ENCODE data around the gene PMVK.

DNA sequence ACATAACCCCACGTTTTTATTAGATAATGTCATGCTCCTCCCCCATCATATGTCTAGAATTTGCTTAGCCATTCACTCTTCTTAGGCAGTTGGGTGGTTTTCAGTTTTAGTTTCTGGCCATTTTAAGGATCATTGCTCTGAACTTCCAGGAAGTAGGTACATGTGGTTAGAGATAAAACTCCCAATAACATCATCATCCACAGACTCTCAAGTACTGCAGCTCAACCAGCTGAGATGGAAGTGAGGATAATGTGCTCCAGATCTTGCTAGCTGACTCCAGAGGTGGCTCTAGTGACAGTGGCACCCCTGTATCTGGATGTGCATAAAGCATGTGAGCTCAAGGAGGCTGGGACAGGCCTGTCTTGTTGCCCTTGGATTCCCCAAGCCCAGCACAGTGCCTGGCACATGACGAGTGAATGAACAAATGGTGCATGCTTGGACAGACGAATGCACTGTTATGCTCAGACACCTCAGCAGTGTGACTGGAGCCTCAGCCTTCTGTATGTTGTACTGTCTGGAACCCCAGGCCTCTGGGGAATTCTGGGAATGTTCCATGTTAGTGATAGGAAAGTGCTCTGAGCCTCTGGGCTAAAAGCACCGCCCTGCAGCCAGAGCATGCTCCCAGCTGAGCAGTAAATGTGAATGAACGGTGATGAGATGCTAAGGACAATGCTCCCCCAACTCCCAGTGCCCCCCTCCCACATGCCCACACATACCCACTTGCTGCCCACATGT lies 50.1 kb downstream of the PMVK start:
- TF ChIP-seq, protein P1, sequence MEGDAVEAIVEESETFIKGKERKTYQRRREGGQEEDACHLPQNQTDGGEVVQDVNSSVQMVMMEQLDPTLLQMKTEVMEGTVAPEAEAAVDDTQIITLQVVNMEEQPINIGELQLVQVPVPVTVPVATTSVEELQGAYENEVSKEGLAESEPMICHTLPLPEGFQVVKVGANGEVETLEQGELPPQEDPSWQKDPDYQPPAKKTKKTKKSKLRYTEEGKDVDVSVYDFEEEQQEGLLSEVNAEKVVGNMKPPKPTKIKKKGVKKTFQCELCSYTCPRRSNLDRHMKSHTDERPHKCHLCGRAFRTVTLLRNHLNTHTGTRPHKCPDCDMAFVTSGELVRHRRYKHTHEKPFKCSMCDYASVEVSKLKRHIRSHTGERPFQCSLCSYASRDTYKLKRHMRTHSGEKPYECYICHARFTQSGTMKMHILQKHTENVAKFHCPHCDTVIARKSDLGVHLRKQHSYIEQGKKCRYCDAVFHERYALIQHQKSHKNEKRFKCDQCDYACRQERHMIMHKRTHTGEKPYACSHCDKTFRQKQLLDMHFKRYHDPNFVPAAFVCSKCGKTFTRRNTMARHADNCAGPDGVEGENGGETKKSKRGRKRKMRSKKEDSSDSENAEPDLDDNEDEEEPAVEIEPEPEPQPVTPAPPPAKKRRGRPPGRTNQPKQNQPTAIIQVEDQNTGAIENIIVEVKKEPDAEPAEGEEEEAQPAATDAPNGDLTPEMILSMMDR (IDR thresholded peaks at IDR 0.05), result no peak
- no peak for TF ChIP-seq POLR2A (IDR thresholded peaks at IDR 0.05)
